ENCODE measurements around the gene OR6V1. TPM values are rescaled to one million over a fixed set of nuclear protein-coding genes. Genes with fewer than 3 reads are reported as not detected.

Gene OR6V1
- total RNA-seq, result not detected in 2 replicates

GRCh38 chr7:143052041-143052440, at the start of gene OR6V1:
TSS of gene OR6V1 (plus strand) at chr7:143052341. CDS start at chr7:143052341, 0 bp downstream.

GRCh38 chr7:143027032-143027431, 25.1 kb upstream of the OR6V1 start, which contains the start of gene OR9A2:
TSS of gene OR9A2 (minus strand) at chr7:143027132. CDS start at chr7:143027132, 0 bp downstream.

Other genes starting within 250 kb of the OR6V1 start
- gene EPHB6, start 197.3 kb upstream of the OR6V1 start, total RNA-seq, result 12.6 and 33.0 TPM in 2 replicates
- gene TRPV6, start 166.6 kb upstream of the OR6V1 start, total RNA-seq, result 0.79 and 0.87 TPM in 2 replicates
- gene TRPV5, start 118.6 kb upstream of the OR6V1 start, total RNA-seq, result under 0.01 TPM in 1 of 2 replicates, not detected in the other
- gene LLCFC1, start 112.9 kb upstream of the OR6V1 start, total RNA-seq, result not detected in 2 replicates
- 0.39 and 1.4 TPM in 2 replicates for gene KEL, start 90.0 kb upstream of the OR6V1 start, total RNA-seq
- 1.2 TPM in 1 of 2 replicates, not detected in the other for gene OR9A2, start 25.2 kb upstream of the OR6V1 start, total RNA-seq
- gene PIP, start 79.7 kb downstream of the OR6V1 start, total RNA-seq, result not detected in 2 replicates
- not detected in 2 replicates for gene TAS2R39, start 131.1 kb downstream of the OR6V1 start, total RNA-seq
- not detected in 2 replicates for gene TAS2R40, start 169.7 kb downstream of the OR6V1 start, total RNA-seq
- gene GSTK1, start 211.1 kb downstream of the OR6V1 start, total RNA-seq, result 97.4 and 101 TPM in 2 replicates
- gene TMEM139, start 232.6 kb downstream of the OR6V1 start, total RNA-seq, result 0.39 and 1.7 TPM in 2 replicates
- 14.9 and 15.0 TPM in 2 replicates for gene CASP2, start 236.0 kb downstream of the OR6V1 start, total RNA-seq

Data from placental epithelial cell (primary cell).